Epidermal melanocyte (primary cell): ENCODE data around the gene TTC28.
"Not testable (repeated sequence)": the region's sequence is repeated elsewhere in the genome, so short reads cannot be mapped to it uniquely, and the experiment has no call there.

Source experiments
- DNase-seq: peaks from one replicate; pipeline ENCODE4 v3.0.0; 2011; ENCODE audit warnings: low spot score; ENCODE audit not compliant: insufficient read length

The TTC28 gene

GRCh38 chr22:28366856-28367255 is 312.8 kb downstream of the TTC28 start:
- DNase-seq, result no peak

GRCh38 chr22:28365371-28365770 is 314.3 kb downstream of the TTC28 start:
- no peak for DNase-seq

- DNase-seq, result not testable (repeated sequence)
These were observed 315.5 kb downstream of the TTC28 start for GRCh38 chr22:28364105-28364504.

- DNase-seq, result no peak
These were observed 318.7 kb downstream of the TTC28 start for GRCh38 chr22:28360939-28361338.

- DNase-seq, result no peak
These were observed 321.3 kb downstream of the TTC28 start for GRCh38 chr22:28358312-28358711.

- DNase-seq, result no peak
These were observed 322.4 kb downstream of the TTC28 start for GRCh38 chr22:28357193-28357592.

GRCh38 chr22:28351476-28351875 is 328.2 kb downstream of the TTC28 start:
- DNase-seq, result no peak

- DNase-seq, result no peak
These were observed 330.7 kb downstream of the TTC28 start for GRCh38 chr22:28348613-28349609.

GRCh38 chr22:28346308-28346707 is 333.3 kb downstream of the TTC28 start:
- no peak for DNase-seq

- no peak for DNase-seq
These were observed 334.5 kb downstream of the TTC28 start for GRCh38 chr22:28344918-28345703.

- DNase-seq, result no peak
These were observed 338.6 kb downstream of the TTC28 start for GRCh38 chr22:28341001-28341400.

- DNase-seq, result no peak
These were observed 346.6 kb downstream of the TTC28 start for GRCh38 chr22:28333088-28333487.

- no peak for DNase-seq
These were observed 347.2 kb downstream of the TTC28 start for GRCh38 chr22:28332410-28332809.

GRCh38 chr22:28331695-28332094 is 347.9 kb downstream of the TTC28 start:
- no peak for DNase-seq

GRCh38 chr22:28329186-28330073 is 350.2 kb downstream of the TTC28 start:
- DNase-seq, result no peak

GRCh38 chr22:28328756-28329155 is 350.9 kb downstream of the TTC28 start:
- DNase-seq, result no peak

- no peak for DNase-seq
These were observed 363.6 kb downstream of the TTC28 start for GRCh38 chr22:28316014-28316413.

- DNase-seq, result no peak
These were observed 364.7 kb downstream of the TTC28 start for GRCh38 chr22:28314959-28315358.

GRCh38 chr22:28310299-28310698 is 369.3 kb downstream of the TTC28 start:
- no peak for DNase-seq

GRCh38 chr22:28299753-28300152 is 379.9 kb downstream of the TTC28 start:
- DNase-seq, result no peak

GRCh38 chr22:28299309-28299708 is 380.3 kb downstream of the TTC28 start:
- no peak for DNase-seq
